Body of pancreas (tissue), 4 donors: ENCODE measurements around the gene SFTPA2.

Experiments used
- POLR2A ChIP-seq, 3 donors: fragments of 450-650 bp; IDR thresholded peaks; one replicate each; pipeline ENCODE4 v1.6.1; 2016; ENCODE audit warnings: antibody characterized with exemption in 3 of 3, mild to moderate bottlenecking in 2 of 3
- TF ChIP-seq, protein P1 (sequence below), 7 experiments: fragments of 450-650 bp in 4 of 7; fragments of 200-600 bp in 3 of 7; sonication (generic) in 3 of 7; IDR thresholded peaks; one replicate each; pipeline ENCODE4 v1.5.1; 2016 to 2019; ENCODE audit warnings: antibody characterized with exemption in 7 of 7

DNA sequence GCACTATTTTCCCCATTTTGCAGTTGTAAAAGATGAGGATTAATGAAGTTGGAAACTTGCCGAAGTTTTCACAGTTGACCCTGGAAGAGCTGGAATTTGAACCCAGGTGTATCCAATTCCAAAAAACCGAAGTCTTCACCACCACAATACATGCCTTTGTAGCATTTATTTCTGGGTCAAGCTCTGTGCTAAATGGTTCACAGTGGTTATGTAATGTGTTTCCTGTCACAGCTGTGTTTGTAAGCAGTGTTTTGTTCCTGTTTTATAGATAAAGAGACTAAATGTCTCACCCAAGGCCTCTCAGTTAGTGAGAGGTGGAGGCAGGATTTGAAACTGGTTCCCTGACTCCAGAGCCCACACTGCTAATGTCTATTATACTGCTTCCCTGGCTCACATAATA is 17.6 kb downstream of the SFTPA2 start:
- TF ChIP-seq POLR2A (IDR thresholded peaks at IDR 0.05), result no peak
- TF ChIP-seq, protein P1, sequence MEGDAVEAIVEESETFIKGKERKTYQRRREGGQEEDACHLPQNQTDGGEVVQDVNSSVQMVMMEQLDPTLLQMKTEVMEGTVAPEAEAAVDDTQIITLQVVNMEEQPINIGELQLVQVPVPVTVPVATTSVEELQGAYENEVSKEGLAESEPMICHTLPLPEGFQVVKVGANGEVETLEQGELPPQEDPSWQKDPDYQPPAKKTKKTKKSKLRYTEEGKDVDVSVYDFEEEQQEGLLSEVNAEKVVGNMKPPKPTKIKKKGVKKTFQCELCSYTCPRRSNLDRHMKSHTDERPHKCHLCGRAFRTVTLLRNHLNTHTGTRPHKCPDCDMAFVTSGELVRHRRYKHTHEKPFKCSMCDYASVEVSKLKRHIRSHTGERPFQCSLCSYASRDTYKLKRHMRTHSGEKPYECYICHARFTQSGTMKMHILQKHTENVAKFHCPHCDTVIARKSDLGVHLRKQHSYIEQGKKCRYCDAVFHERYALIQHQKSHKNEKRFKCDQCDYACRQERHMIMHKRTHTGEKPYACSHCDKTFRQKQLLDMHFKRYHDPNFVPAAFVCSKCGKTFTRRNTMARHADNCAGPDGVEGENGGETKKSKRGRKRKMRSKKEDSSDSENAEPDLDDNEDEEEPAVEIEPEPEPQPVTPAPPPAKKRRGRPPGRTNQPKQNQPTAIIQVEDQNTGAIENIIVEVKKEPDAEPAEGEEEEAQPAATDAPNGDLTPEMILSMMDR (IDR thresholded peaks at IDR 0.05), result no peak
